Small intestine (tissue), 7 donors: ENCODE results near the gene FHL3. TPM values are rescaled to one million over a fixed set of nuclear protein-coding genes. Genes with fewer than 3 reads are reported as not detected.
A peak's percentile ranks its signal among the peaks of the same experiment; 100 is the strongest.
"Not testable (repeated sequence)": the region's sequence is repeated elsewhere in the genome, so short reads cannot be mapped to it uniquely, and the experiment has no call there.

Experiments used
- DNase-seq, 2 donors: peaks; one replicate each; pipeline versions ENCODE4 v3.0.0 to v3.0.0-alpha.2; 2013
- FAIRE-seq: peaks from 2 replicates; lab custom pipeline; 2012; peaks lifted over from hg19 to GRCh38; lab: Jason Lieb, UNC
- H3K27ac ChIP-seq, 3 donors: one replicate each; pipeline ENCODE4 v1.5.1; 2013; ENCODE audit warnings: low read length in 2 of 3, mild to moderate bottlenecking in 2 of 3, control low read depth in 1 of 3, inconsistent platforms in 1 of 3, low read depth in 1 of 3, moderate library complexity in 1 of 3
- H3K27me3 ChIP-seq, 3 donors: one replicate each; pipeline ENCODE4 v1.6.1; 2013; ENCODE audit warnings: low read length in 3 of 3, inconsistent platforms in 1 of 3; ENCODE audit not compliant: control insufficient read depth in 3 of 3, insufficient read depth in 3 of 3
- H3K36me3 ChIP-seq, 3 donors: one replicate each; pipeline ENCODE4 v1.6.1; 2013; ENCODE audit warnings: low read length in 3 of 3, inconsistent platforms in 1 of 3, low read depth in 1 of 3, mild to moderate bottlenecking in 1 of 3, moderate library complexity in 1 of 3; ENCODE audit not compliant: control insufficient read depth in 3 of 3, insufficient read depth in 2 of 3
- H3K4me1 ChIP-seq, 3 donors: one replicate each; pipeline ENCODE4 v1.6.1; 2013; ENCODE audit warnings: low read length in 2 of 3, inconsistent platforms in 1 of 3, low read depth in 1 of 3, mild to moderate bottlenecking in 1 of 3, moderate library complexity in 1 of 3; ENCODE audit not compliant: control insufficient read depth in 3 of 3, insufficient read depth in 2 of 3
- H3K4me3 ChIP-seq, 3 donors: one replicate each; pipeline ENCODE4 v1.5.1; 2013; ENCODE audit warnings: low read length in 3 of 3, control low read depth in 1 of 3, inconsistent platforms in 1 of 3, low read depth in 1 of 3, mild to moderate bottlenecking in 1 of 3, moderate library complexity in 1 of 3
- H3K9me3 ChIP-seq, 2 donors: one replicate each; pipeline ENCODE4 v1.6.1; 2013; ENCODE audit warnings: low read depth in 1 of 2, low read length in 1 of 2; ENCODE audit not compliant: control insufficient read depth in 2 of 2, insufficient read depth in 1 of 2
- WGBS, 3 donors: extraction: QIAGEN DNeasy Blood & Tissue Kit; methylation state at CpG; one replicate each; pipeline ENCODE4 v1.1.7; 2013; 5-methylcytosine and 5-hydroxymethylcytosine counted together
- polyA plus RNA-seq, 4 donors: library from polyadenylated mRNA; stranded (reverse) in 3 of 4; unstranded in 1 of 4; fragments of 200-250 nt in 3 of 4; fragments of 120-200 nt in 1 of 4; gene quantifications; one replicate each; pipeline versions ENCODE4 v1.2.1 to v1.2.3, GENCODE V29; 2013
- donor health status: healthy with polysubstance abuse.
- donor health status: control.
- donor health status: control.
- donor health status: Bipolar disorder and iron deficiency.
- donor health status: healthy.

The FHL3 gene
- polyA plus RNA-seq, 4 donors = 0.89 to 8.1 (median 6.3) TPM

GRCh38 chr1:37997256-37998088 is 7.8 kb downstream of the FHL3 start:
- Histone ChIP-seq H3K36me3 (peaks cover 0 to 23% (median 0%) of the 10 kb centered on the region in 3 donors), H3K27ac (peak overlapping the region in 2 of 3 donors; percentile 54 to 81), H3K9me3 (no peaks in the 10 kb centered on the region), H3K4me3 (no peak overlapping the region), H3K27me3 (no peaks in the 10 kb centered on the region), H3K4me1 (peaks cover 0 to 45% (median 4%) of the 10 kb centered on the region in 3 donors)
- DNase-seq (no peak), FAIRE-seq (no peak)
- whole genome bisulfite sequencing, 3 donors = 86 to 89% (median 89%) methylated on average over 25 of the region's 25 CpGs

DNA sequence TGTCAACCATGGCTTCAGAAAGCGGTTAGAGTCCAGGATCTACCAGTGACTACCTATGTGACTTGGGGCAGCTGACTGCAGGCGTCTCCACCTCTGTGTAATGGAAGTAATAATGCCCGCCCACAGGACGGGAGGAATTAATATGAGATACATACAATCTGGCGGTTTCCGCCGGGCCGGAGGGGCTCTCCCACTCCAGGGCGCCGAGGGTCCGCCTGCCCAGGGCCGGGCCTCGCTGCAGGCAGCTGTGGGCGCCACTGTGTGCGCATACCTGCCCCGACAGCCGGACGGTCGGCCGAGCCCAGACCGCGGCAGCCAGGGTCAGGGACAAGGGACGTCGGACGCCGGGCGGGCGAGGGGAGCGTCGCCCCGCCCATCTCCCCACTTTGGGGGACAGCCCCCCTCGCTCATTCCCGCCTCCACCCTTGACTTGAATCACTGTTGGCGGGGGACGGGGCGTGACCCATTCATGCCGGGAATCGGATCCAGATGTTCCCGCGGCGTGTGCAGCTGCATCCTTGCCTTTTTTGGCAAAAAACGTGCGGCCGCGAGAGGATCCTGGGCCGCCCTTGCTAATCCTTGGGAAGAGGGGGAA is 9.5 kb downstream of the FHL3 start:
- H3K27me3 ChIP-seq = no peaks in the 10 kb centered on the region
- peaks cover 0 to 23% (median 0%) of the 10 kb centered on the region in 3 donors for H3K36me3 ChIP-seq
- H3K9me3 ChIP-seq = no peaks in the 10 kb centered on the region
- peak; percentile 40 to 76 for DNase-seq
- 5 to 11% (median 6%) methylated on average over 46 of the region's 46 CpGs for WGBS, 3 donors
- H3K4me3 ChIP-seq = peak overlapping the region in 2 of 3 donors; percentile 42 to 68
- H3K4me1 ChIP-seq = peaks cover 0 to 36% (median 0%) of the 10 kb centered on the region in 3 donors
- H3K27ac ChIP-seq = peak overlapping the region; percentile 58 to 87 (median 68)
- no peak for FAIRE-seq

GRCh38 chr1:37994886-37995566 is 10.3 kb downstream of the FHL3 start:
- Histone ChIP-seq H3K4me3 (peak overlapping the region in 2 of 3 donors; percentile 9 to 42), H3K27me3 (no peaks in the 10 kb centered on the region), H3K27ac (peak overlapping the region in 2 of 3 donors; percentile 68 to 87), H3K9me3 (no peaks in the 10 kb centered on the region), H3K4me1 (peaks cover 0 to 27% (median 0%) of the 10 kb centered on the region in 3 donors), H3K36me3 (peaks cover 0 to 23% (median 0%) of the 10 kb centered on the region in 3 donors)
- FAIRE-seq (no peak), DNase-seq (no peak)
- WGBS, 3 donors = 53 to 69% (median 57%) methylated on average over 11 of the region's 11 CpGs

DNA sequence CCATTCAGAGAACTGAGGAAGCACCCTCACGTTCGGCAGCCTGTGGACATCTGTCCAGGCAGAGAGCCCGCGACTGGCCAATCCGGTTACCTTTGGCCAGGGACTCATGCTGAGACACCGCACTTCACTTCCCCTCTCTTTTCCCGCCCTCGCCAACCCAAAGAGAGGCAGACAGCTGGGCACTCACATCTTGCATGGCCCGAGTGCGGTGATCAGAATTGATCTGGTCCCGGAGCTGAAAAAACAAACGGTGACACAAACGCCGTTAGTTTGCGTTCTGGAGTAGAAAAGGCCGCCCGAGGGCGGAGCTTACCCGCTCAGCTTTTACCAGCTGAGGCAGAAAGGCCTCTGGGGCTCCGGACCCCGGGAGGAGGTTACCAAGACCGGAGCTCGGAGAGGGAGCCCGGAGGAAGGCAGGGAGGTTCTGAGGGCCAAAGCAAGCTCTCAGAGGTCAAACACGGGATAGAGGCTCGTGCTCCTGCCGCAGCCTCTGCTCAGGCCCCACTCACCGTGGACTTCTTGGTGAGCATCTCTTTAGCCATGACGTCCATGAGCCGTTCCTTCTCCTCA is 15.9 kb downstream of the FHL3 start:
- Histone ChIP-seq H3K9me3 (no peaks in the 10 kb centered on the region), H3K4me1 (peaks cover 0 to 7% (median 0%) of the 10 kb centered on the region in 3 donors), H3K27ac (peak overlapping the region in 2 of 3 donors; percentile 69 to 86), H3K27me3 (no peaks in the 10 kb centered on the region), H3K36me3 (peaks cover 5 to 17% (median 15%) of the 10 kb centered on the region in 3 donors), H3K4me3 (peak overlapping the region; percentile 76 to 81 (median 77))
- WGBS, 3 donors = 0 to 1% (median 1%) methylated on average over 29 to 30 of the region's 30 CpGs
- DNase-seq (peak in 1 of 2 donors; percentile 29), FAIRE-seq (no peak)

- Histone ChIP-seq H3K4me1 (peaks cover 0 to 7% (median 0%) of the 10 kb centered on the region in 3 donors), H3K27me3 (no peaks in the 10 kb centered on the region), H3K36me3 (peaks cover 12 to 25% (median 18%) of the 10 kb centered on the region in 3 donors), H3K9me3 (no peaks in the 10 kb centered on the region), H3K4me3 (no peak overlapping the region), H3K27ac (no peak overlapping the region)
- WGBS, 3 donors = 30 to 46% (median 31%) methylated on average over 1 of the region's 1 CpG
- FAIRE-seq (no peak), DNase-seq (no peak)
These were observed 17.6 kb downstream of the FHL3 start for GRCh38 chr1:37987679-37988078.

DNA sequence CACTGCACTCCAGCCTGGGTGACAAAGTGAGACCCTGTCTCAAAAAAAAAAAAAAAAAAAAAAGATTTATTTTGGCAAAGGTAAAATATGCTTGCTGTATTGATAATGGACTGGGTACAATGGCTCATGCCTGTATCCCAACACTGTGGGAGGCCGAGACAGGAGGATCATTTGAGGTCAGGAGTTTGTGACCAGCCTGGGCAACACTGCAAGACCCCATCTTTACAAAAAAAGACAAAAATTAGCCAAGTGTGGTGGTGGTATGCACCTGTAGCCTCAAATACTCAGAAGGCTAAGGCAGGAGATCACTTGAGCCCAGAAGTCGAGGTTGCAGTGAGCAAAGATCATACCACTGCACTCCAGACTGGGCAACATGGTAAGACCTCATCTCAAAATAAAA is 21.8 kb downstream of the FHL3 start:
- Histone ChIP-seq H3K36me3 (peaks cover 24 to 48% (median 25%) of the 10 kb centered on the region in 3 donors), H3K27me3 (no peaks in the 10 kb centered on the region), H3K4me1 (peaks cover 0 to 4% (median 0%) of the 10 kb centered on the region in 3 donors), H3K9me3 (no peaks in the 10 kb centered on the region), H3K27ac (no peak overlapping the region), H3K4me3 (no peak overlapping the region)
- no peak for FAIRE-seq
- WGBS, 3 donors = 92 to 98% (median 93%) methylated on average over 2 of the region's 2 CpGs
- DNase-seq = no peak

GRCh38 chr1:37978541-37978940 is 26.8 kb downstream of the FHL3 start:
- peaks cover 9 to 49% (median 24%) of the 10 kb centered on the region in 3 donors for H3K36me3 ChIP-seq

GRCh38 chr1:37975083-37975482 is 30.2 kb downstream of the FHL3 start:
- peak; percentile 46 to 60 for DNase-seq
- not testable (repeated sequence) for FAIRE-seq, H3K4me3 ChIP-seq

More at GRCh38 chr1:37978541-37978940, 26.8 kb downstream of the FHL3 start:
- H3K4me1 ChIP-seq = no peaks in the 10 kb centered on the region
- H3K27ac ChIP-seq = no peak overlapping the region
- no peaks in the 10 kb centered on the region for H3K9me3 ChIP-seq
- no peaks in the 10 kb centered on the region for H3K27me3 ChIP-seq
- DNase-seq (no peak), FAIRE-seq (no peak)
- 89 to 96% (median 92%) methylated on average over 4 of the region's 4 CpGs for WGBS, 3 donors
- H3K4me3 ChIP-seq = no peak overlapping the region

More at GRCh38 chr1:37975083-37975482, 30.2 kb downstream of the FHL3 start:
- H3K9me3 ChIP-seq, H3K4me1 ChIP-seq, H3K27ac ChIP-seq, H3K27me3 ChIP-seq: not testable (repeated sequence)
- H3K36me3 ChIP-seq = peaks cover 0 to 34% (median 22%) of the 10 kb centered on the region in 3 donors
- WGBS, 3 donors = 56 to 66% (median 63%) methylated on average over 6 of the region's 6 CpGs
